Stimulated activated CD4-positive, alpha-beta T cell treated with anti-CD3 and anti-CD28 coated beads, Interleukin-1b, Interleukin-23, amount 100 ng/mL, for 48 hours (primary cell): Measurements from ENCODE around the gene CDH22.

Experiments
- DNase-seq: peaks from one replicate; pipeline ENCODE4 v3.0.0-alpha.2; 2020

Gene CDH22

GRCh38 chr20:46132705-46133120 lies 175.6 kb downstream of the CDH22 start:
- peak; percentile 64 for DNase-seq

GRCh38 chr20:46131396-46131795 lies 176.9 kb downstream of the CDH22 start:
- DNase-seq, result no peak

GRCh38 chr20:46130534-46130933 lies 177.8 kb downstream of the CDH22 start:
- no peak for DNase-seq

- DNase-seq, result no peak
Measured at GRCh38 chr20:46129955-46130481, 178.3 kb downstream of the CDH22 start.

GRCh38 chr20:46128310-46129151 lies 179.8 kb downstream of the CDH22 start:
- DNase-seq, result no peak

GRCh38 chr20:46127396-46128010 lies 180.8 kb downstream of the CDH22 start:
- DNase-seq, result no peak

- DNase-seq, result no peak
Measured at GRCh38 chr20:46126440-46127056, 181.8 kb downstream of the CDH22 start.
